T1000 (cell line): ENCODE measurements around the gene FGF18.

Source experiments
- DNase-seq: peaks from one replicate; lab custom pipeline; 2025; ENCODE audit warnings: mixed read lengths; lab: John Stamatoyannopoulos, UW

The FGF18 gene

DNA sequence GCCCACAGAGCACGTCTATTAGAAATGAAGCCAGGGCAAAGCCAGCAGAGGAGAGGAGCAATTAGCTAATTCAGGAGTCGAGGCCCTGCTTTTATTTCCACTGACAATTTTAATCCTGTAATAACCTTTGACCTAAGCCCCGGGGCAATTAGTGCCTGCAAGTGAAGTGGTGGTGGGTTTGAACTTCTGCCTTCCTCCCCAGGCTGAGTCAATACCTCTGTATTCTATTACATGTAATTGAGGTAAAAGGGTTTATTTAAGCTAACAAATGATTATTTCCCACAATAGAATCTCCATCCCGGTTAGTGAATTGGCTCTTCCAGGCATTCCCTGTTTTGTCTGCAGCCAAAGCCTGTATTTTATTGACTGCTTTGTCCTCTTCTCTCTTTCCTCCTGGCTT, 49.9 kb downstream of the FGF18 start:
- no peak for DNase-seq

GRCh38 chr5:171470420-171470819, 51.0 kb downstream of the FGF18 start:
- no peak for DNase-seq

GRCh38 chr5:171474230-171474813, 54.9 kb downstream of the FGF18 start:
- DNase-seq: no peak

DNA sequence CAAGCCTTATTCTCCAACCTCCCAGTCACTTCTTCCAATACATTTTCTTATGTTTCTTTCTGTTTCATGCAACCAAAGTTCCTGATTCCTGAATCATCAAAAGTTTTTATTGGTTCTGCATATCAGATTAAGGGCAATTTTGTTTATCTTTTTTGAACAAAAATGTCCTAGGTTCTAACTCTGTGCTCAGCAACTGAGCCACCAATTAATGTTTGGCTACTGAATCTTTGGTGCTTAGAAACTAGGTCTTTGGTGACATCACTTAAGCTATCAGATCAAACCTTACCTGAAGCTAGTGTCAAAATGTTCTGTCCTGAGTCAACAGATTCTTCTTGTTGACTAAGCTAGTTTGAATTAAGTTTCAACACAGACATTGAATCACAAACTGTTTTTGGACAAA, 56.1 kb downstream of the FGF18 start:
- no peak for DNase-seq

- DNase-seq: no peak
These were observed 57.3 kb downstream of the FGF18 start for GRCh38 chr5:171476701-171477100.

GRCh38 chr5:171477101-171477500, 57.7 kb downstream of the FGF18 start:
- no peak for DNase-seq

GRCh38 chr5:171477666-171478065, 58.2 kb downstream of the FGF18 start:
- DNase-seq: no peak

- no peak for DNase-seq
These were observed 59.7 kb downstream of the FGF18 start for GRCh38 chr5:171478946-171479775.

- DNase-seq: no peak
These were observed 60.3 kb downstream of the FGF18 start for GRCh38 chr5:171479776-171480125.

DNA sequence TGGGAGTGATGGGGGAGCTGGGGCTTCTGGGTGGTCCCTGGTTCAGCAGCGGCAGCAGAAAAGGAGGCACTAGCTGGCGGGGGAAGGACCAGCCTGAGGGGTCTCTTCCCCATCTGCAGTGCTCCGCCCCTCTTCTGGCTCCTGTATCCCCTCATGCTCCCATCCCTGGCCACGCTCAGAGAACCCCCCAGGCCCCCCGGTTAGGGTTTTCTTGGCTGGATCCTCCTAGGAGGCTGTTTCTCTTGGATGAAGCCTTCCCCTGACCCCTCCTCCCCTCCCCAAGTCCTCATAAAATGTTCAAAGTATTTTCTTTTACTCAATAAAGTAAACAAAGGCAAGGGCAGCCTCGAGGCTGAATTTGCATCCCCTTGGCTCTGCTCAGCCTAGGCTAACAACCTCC, 60.8 kb downstream of the FGF18 start:
- no peak for DNase-seq

GRCh38 chr5:171481571-171482433, 62.4 kb downstream of the FGF18 start:
- no peak for DNase-seq

DNA sequence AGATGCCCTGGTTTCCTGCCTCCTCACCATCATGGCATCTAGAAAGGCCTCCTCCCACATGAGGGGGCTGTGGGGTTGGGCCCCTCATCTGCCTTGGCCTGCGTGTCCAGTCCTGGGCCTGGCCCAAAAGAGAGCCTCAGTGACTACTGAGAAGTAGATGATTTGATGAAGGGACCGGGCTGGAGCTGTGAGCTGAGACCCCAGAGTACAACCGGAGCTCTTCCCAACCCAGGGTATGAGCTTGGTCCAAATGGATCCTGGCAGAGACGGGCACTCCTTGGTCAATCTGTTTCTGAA, 62.9 kb downstream of the FGF18 start:
- no peak for DNase-seq

DNA sequence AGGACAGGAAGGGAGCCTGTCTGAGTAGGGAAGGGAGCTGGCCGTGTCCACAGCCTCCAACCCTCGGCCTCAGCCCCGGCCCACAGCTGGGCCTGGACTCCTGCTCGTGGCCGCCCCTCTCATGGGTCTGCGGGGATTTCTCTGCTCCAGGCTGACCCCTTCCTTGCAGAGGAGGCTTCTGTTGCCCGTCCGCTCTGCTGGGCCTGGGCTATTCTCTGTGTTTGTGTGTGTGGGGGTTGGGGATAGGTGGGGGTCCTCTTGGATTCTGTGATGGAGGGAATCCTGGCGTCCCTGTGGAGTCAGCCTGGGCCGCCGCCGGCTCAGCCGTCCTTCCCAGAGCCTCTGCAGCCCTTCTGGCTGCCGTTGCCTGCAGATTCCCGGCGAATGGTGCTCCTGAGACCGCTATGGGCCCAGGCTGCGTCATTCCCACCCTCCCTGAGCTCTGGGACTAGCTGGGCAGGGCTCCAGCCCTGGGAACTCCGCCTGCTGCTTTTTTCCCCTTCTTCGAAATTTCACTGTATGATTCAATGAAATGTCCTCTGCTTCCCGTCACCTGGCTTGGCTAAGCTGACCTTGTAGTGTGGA, 64.2 kb downstream of the FGF18 start:
- DNase-seq: peak; percentile 51

GRCh38 chr5:171484460-171484899, 65.0 kb downstream of the FGF18 start:
- no peak for DNase-seq

GRCh38 chr5:171485668-171486067, 66.2 kb downstream of the FGF18 start:
- no peak for DNase-seq

DNA sequence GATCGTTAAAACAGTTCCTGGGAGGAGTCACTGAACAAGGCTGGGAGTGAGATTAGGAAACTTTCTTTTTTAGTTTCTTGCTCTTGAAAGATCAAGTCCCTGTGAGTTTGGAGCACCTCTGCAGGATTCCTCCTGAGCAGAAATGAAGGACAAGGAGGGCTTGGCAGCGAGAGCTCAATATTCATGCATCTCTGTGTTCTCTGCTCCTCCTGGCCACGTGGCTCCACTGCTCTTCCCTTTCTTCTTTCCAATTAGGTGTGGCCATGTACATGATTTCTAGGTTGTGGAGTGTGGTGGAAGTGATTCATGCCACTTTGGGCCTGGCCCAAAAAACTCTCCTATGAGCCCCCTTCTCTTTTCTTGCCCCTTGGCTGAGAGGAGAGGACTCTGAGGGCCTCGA, 67.2 kb downstream of the FGF18 start:
- DNase-seq: no peak

- no peak for DNase-seq
These were observed 69.4 kb downstream of the FGF18 start for GRCh38 chr5:171488876-171489275.

- DNase-seq: no peak
These were observed 73.3 kb downstream of the FGF18 start for GRCh38 chr5:171492781-171493180.

DNA sequence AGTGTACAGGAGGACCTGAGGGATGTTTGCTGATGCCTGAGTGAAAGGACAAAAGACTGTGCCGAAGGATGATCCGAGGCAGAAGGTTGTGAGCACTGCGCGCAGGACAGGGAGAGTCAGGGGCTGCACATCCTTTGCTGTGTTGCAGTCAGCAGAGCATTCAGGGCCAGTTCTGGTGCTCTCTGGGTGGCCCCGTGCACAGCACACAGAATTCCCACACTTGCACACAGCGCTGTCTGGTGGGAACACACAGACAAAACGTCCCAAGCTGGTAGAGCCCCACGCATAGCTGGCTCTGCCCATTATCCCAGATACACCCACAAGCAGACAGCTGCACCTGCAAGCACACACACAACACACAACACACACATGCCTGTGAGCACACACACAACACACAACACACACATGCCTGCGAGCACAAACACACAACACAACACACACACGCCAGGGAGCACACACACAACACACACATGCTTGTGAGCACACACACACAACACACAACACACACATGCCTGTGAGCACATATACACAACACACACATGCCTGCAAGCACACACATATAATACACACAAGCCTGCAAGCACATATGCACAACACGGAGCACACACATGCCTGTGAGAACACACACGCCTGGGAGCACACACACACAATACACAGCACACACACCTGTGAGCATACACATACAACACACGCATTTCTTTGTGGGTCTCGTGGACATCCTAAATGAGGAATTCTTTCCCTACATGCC, 74.4 kb downstream of the FGF18 start:
- DNase-seq: no peak

- DNase-seq: peak; percentile 77
These were observed 75.1 kb downstream of the FGF18 start for GRCh38 chr5:171494452-171495121.

- DNase-seq: peak; percentile 67
These were observed 75.8 kb downstream of the FGF18 start for GRCh38 chr5:171495122-171495700.
